Stimulated activated memory B cell treated with anti-CD40 and anti-IgM and Interleukin-4, amounts not matched to agents 10 μg/mL and 1 μg/mL and 100 μg/mL, for 72 hours (primary cell): ENCODE measurements around the gene CC2D2A.

Experiments used
- ATAC-seq: fragments of 150-1000 bp; cut with Tn5 transposase; 2 replicates; pipeline ENCODE4 v1.10.0; 2021
- H3K27ac Mint-ChIP-seq: one replicate; pipeline ENCODE4 v1.8.0; 2022; ENCODE audit warnings: mild to moderate bottlenecking, mixed read lengths
- H3K27me3 Mint-ChIP-seq: one replicate; pipeline ENCODE4 v1.8.0; 2022; ENCODE audit warnings: mixed read lengths
- H3K36me3 Mint-ChIP-seq: one replicate; pipeline ENCODE4 v1.8.0; 2022; ENCODE audit warnings: mixed read lengths
- H3K4me1 Mint-ChIP-seq: one replicate; pipeline ENCODE4 v1.8.0; 2022; ENCODE audit warnings: mixed read lengths
- H3K4me3 Mint-ChIP-seq: one replicate; pipeline ENCODE4 v1.8.0; 2022; ENCODE audit warnings: mild to moderate bottlenecking, moderate library complexity, mixed read lengths
- H3K9me3 Mint-ChIP-seq: one replicate; pipeline ENCODE4 v1.8.0; 2022; ENCODE audit warnings: mixed read lengths

Gene CC2D2A

GRCh38 chr4:15488136-15488535 is 18.5 kb downstream of the CC2D2A start:
- H3K9me3 Mint-ChIP-seq = peaks cover 35% of the 10 kb centered on the region
- H3K27me3 Mint-ChIP-seq = no peaks in the 10 kb centered on the region
- H3K4me3 Mint-ChIP-seq = no peak overlapping the region
- no peaks in the 10 kb centered on the region for H3K4me1 Mint-ChIP-seq
- no peak for ATAC-seq
- H3K27ac Mint-ChIP-seq = no peak overlapping the region
- H3K36me3 Mint-ChIP-seq = peaks cover 12% of the 10 kb centered on the region

- H3K27me3 Mint-ChIP-seq = no peaks in the 10 kb centered on the region
- H3K4me1 Mint-ChIP-seq = no peaks in the 10 kb centered on the region
- H3K4me3 Mint-ChIP-seq = no peak overlapping the region
- peaks cover 35% of the 10 kb centered on the region for H3K9me3 Mint-ChIP-seq
- ATAC-seq = no peak
- H3K36me3 Mint-ChIP-seq = peaks cover 11% of the 10 kb centered on the region
- no peak overlapping the region for H3K27ac Mint-ChIP-seq
Measured at GRCh38 chr4:15488658-15489470, 19.2 kb downstream of the CC2D2A start.

GRCh38 chr4:15489551-15489950 is 19.9 kb downstream of the CC2D2A start:
- ATAC-seq = no peak
- Mint-ChIP-seq H3K27ac (no peak overlapping the region), H3K4me3 (no peak overlapping the region), H3K36me3 (peaks cover 6% of the 10 kb centered on the region), H3K27me3 (no peaks in the 10 kb centered on the region), H3K4me1 (no peaks in the 10 kb centered on the region), H3K9me3 (peaks cover 29% of the 10 kb centered on the region)

GRCh38 chr4:15493411-15493810 is 23.7 kb downstream of the CC2D2A start:
- Mint-ChIP-seq H3K36me3 (peaks cover 6% of the 10 kb centered on the region), H3K27ac (no peak overlapping the region), H3K9me3 (peaks cover 19% of the 10 kb centered on the region), H3K4me1 (no peaks in the 10 kb centered on the region), H3K4me3 (no peak overlapping the region), H3K27me3 (no peaks in the 10 kb centered on the region)
- no peak for ATAC-seq

GRCh38 chr4:15495621-15496020 is 25.9 kb downstream of the CC2D2A start:
- ATAC-seq = no peak
- no peaks in the 10 kb centered on the region for H3K4me1 Mint-ChIP-seq
- no peak overlapping the region for H3K4me3 Mint-ChIP-seq
- H3K9me3 Mint-ChIP-seq = peaks cover 5% of the 10 kb centered on the region
- H3K27me3 Mint-ChIP-seq = no peaks in the 10 kb centered on the region
- H3K36me3 Mint-ChIP-seq = no peaks in the 10 kb centered on the region
- no peak overlapping the region for H3K27ac Mint-ChIP-seq

- no peak overlapping the region for H3K4me3 Mint-ChIP-seq
Measured at GRCh38 chr4:15498356-15498755, 28.7 kb downstream of the CC2D2A start.

GRCh38 chr4:15500701-15501100 is 31.0 kb downstream of the CC2D2A start:
- peaks cover 5% of the 10 kb centered on the region for H3K9me3 Mint-ChIP-seq
- H3K4me1 Mint-ChIP-seq = no peaks in the 10 kb centered on the region
- H3K27ac Mint-ChIP-seq = no peak overlapping the region
- no peak overlapping the region for H3K4me3 Mint-ChIP-seq
- H3K36me3 Mint-ChIP-seq = no peaks in the 10 kb centered on the region
- no peaks in the 10 kb centered on the region for H3K27me3 Mint-ChIP-seq
- ATAC-seq = no peak

More at GRCh38 chr4:15498356-15498755, 28.7 kb downstream of the CC2D2A start:
- Mint-ChIP-seq H3K27me3 (no peaks in the 10 kb centered on the region), H3K4me1 (no peaks in the 10 kb centered on the region), H3K27ac (no peak overlapping the region), H3K9me3 (peaks cover 5% of the 10 kb centered on the region), H3K36me3 (no peaks in the 10 kb centered on the region)
- no peak for ATAC-seq

- H3K4me1 Mint-ChIP-seq = no peaks in the 10 kb centered on the region
- no peaks in the 10 kb centered on the region for H3K27me3 Mint-ChIP-seq
- no peak overlapping the region for H3K27ac Mint-ChIP-seq
- H3K36me3 Mint-ChIP-seq = no peaks in the 10 kb centered on the region
- ATAC-seq = no peak
- peaks cover 5% of the 10 kb centered on the region for H3K9me3 Mint-ChIP-seq
- H3K4me3 Mint-ChIP-seq = no peak overlapping the region
Measured at GRCh38 chr4:15501941-15502340, 32.3 kb downstream of the CC2D2A start.

GRCh38 chr4:15502384-15502783 is 32.7 kb downstream of the CC2D2A start:
- Mint-ChIP-seq H3K4me3 (no peak overlapping the region), H3K36me3 (peaks cover 2% of the 10 kb centered on the region), H3K27me3 (no peaks in the 10 kb centered on the region), H3K4me1 (no peaks in the 10 kb centered on the region), H3K9me3 (peaks cover 5% of the 10 kb centered on the region), H3K27ac (no peak overlapping the region)
- no peak for ATAC-seq

- H3K9me3 Mint-ChIP-seq = no peaks in the 10 kb centered on the region
Measured at GRCh38 chr4:15504041-15504440, 34.4 kb downstream of the CC2D2A start.

GRCh38 chr4:15506464-15506863 is 36.8 kb downstream of the CC2D2A start:
- Mint-ChIP-seq H3K4me3 (no peak overlapping the region), H3K27me3 (no peaks in the 10 kb centered on the region), H3K9me3 (no peaks in the 10 kb centered on the region), H3K36me3 (peaks cover 16% of the 10 kb centered on the region), H3K4me1 (no peaks in the 10 kb centered on the region), H3K27ac (no peak overlapping the region)
- ATAC-seq = no peak

More at GRCh38 chr4:15504041-15504440, 34.4 kb downstream of the CC2D2A start:
- Mint-ChIP-seq H3K27me3 (no peaks in the 10 kb centered on the region), H3K4me1 (no peaks in the 10 kb centered on the region), H3K4me3 (no peak overlapping the region), H3K27ac (no peak overlapping the region), H3K36me3 (peaks cover 16% of the 10 kb centered on the region)
- ATAC-seq = no peak

- Mint-ChIP-seq H3K9me3 (no peaks in the 10 kb centered on the region), H3K36me3 (peaks cover 23% of the 10 kb centered on the region), H3K27me3 (no peaks in the 10 kb centered on the region), H3K4me3 (no peak overlapping the region), H3K4me1 (no peaks in the 10 kb centered on the region), H3K27ac (no peak overlapping the region)
- no peak for ATAC-seq
Measured at GRCh38 chr4:15507679-15508078, 38.0 kb downstream of the CC2D2A start.

GRCh38 chr4:15510961-15511360 is 41.3 kb downstream of the CC2D2A start:
- no peak for ATAC-seq
- no peaks in the 10 kb centered on the region for H3K4me1 Mint-ChIP-seq
- H3K27ac Mint-ChIP-seq = no peak overlapping the region
- no peaks in the 10 kb centered on the region for H3K27me3 Mint-ChIP-seq
- no peak overlapping the region for H3K4me3 Mint-ChIP-seq
- H3K9me3 Mint-ChIP-seq = peaks cover 4% of the 10 kb centered on the region
- H3K36me3 Mint-ChIP-seq = peaks cover 34% of the 10 kb centered on the region

GRCh38 chr4:15513545-15513944 is 43.9 kb downstream of the CC2D2A start:
- H3K27ac Mint-ChIP-seq = no peak overlapping the region
- peaks cover 4% of the 10 kb centered on the region for H3K9me3 Mint-ChIP-seq
- no peaks in the 10 kb centered on the region for H3K27me3 Mint-ChIP-seq
- no peaks in the 10 kb centered on the region for H3K4me1 Mint-ChIP-seq
- no peak for ATAC-seq
- no peak overlapping the region for H3K4me3 Mint-ChIP-seq
- peaks cover 34% of the 10 kb centered on the region for H3K36me3 Mint-ChIP-seq

- Mint-ChIP-seq H3K4me1 (no peaks in the 10 kb centered on the region), H3K9me3 (peaks cover 6% of the 10 kb centered on the region), H3K4me3 (no peak overlapping the region), H3K36me3 (peaks cover 39% of the 10 kb centered on the region), H3K27ac (no peak overlapping the region), H3K27me3 (no peaks in the 10 kb centered on the region)
- ATAC-seq = no peak
Measured at GRCh38 chr4:15515106-15515505, 45.4 kb downstream of the CC2D2A start.

GRCh38 chr4:15516494-15516893 is 46.8 kb downstream of the CC2D2A start:
- H3K36me3 Mint-ChIP-seq = peaks cover 39% of the 10 kb centered on the region
- H3K4me3 Mint-ChIP-seq = no peak overlapping the region
- no peak overlapping the region for H3K27ac Mint-ChIP-seq
- H3K27me3 Mint-ChIP-seq = no peaks in the 10 kb centered on the region
- H3K9me3 Mint-ChIP-seq = peaks cover 6% of the 10 kb centered on the region
- no peak for ATAC-seq
- no peaks in the 10 kb centered on the region for H3K4me1 Mint-ChIP-seq
